ENCODE measurements around the gene MCM6.
"Not testable (repeated sequence)": the region's sequence is repeated elsewhere in the genome, so short reads cannot be mapped to it uniquely, and the experiment has no call there.

DNA sequence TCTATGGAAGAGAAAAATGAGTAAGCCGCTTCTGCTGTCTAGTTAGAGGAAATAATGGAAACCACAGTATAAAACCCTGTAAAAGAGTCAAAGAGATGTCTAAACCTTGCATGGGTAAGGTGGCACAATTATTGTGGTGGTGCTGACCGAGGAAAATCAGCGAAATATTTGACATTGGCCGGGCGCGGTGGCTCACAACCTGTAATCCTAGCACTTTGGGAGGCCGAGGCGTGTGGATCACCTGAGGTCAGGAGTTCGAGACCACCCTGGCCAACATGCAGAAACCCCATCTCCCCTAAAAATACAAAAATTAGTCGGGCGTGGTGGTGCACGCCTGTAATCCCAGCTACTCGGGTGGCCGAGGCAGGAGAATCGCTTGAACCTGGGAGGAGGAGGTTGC, 527 bp upstream of the MCM6 start:
- TF ChIP-seq, protein P1, sequence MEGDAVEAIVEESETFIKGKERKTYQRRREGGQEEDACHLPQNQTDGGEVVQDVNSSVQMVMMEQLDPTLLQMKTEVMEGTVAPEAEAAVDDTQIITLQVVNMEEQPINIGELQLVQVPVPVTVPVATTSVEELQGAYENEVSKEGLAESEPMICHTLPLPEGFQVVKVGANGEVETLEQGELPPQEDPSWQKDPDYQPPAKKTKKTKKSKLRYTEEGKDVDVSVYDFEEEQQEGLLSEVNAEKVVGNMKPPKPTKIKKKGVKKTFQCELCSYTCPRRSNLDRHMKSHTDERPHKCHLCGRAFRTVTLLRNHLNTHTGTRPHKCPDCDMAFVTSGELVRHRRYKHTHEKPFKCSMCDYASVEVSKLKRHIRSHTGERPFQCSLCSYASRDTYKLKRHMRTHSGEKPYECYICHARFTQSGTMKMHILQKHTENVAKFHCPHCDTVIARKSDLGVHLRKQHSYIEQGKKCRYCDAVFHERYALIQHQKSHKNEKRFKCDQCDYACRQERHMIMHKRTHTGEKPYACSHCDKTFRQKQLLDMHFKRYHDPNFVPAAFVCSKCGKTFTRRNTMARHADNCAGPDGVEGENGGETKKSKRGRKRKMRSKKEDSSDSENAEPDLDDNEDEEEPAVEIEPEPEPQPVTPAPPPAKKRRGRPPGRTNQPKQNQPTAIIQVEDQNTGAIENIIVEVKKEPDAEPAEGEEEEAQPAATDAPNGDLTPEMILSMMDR (conservative IDR thresholded peaks at IDR 0.05; ENCODE audit: low read depth, low read length) = not testable (repeated sequence)
- not testable (repeated sequence) for TF ChIP-seq EZH2phosphoT487 (IDR thresholded peaks at IDR 0.05; ENCODE audit: borderline replicate concordance, low read length); EZH2 (IDR thresholded peaks at IDR 0.05; ENCODE audit: low read length, unreplicated experiment)

Data from PC-3 (cell line).